Neural cell (in vitro differentiated cells): ENCODE results near the gene SUGCT.

Experiments
- CTCF ChIP-seq: fragments of 450-650 bp; IDR thresholded peaks from 2 replicates; pipeline ENCODE4 v1.5.1; 2014; ENCODE audit warnings: antibody characterized with exemption, mild to moderate bottlenecking, moderate library complexity; ENCODE audit not compliant: poor library complexity, severe bottlenecking
- EZH2 ChIP-seq: fragments of 200-600, 300-800 bp; shearing (Covaris generic), sonication (generic); IDR thresholded peaks from 2 replicates; pipeline ENCODE4 v1.6.1; 2014; ENCODE audit warnings: antibody characterized with exemption, low read length, borderline replicate concordance, mild to moderate bottlenecking; ENCODE audit not compliant: insufficient read depth, poor library complexity, severe bottlenecking
- MXI1 ChIP-seq: fragments of 450-650 bp; conservative IDR thresholded peaks from 2 replicates; pipeline ENCODE4 v1.6.1; 2014; ENCODE audit warnings: antibody characterized with exemption, mild to moderate bottlenecking; ENCODE audit not compliant: poor library complexity, severe bottlenecking
- POLR2AphosphoS5 ChIP-seq: IDR thresholded peaks from 2 replicates; pipeline ENCODE4 v1.6.1; 2012
- RAD21 ChIP-seq: fragments of 450-650 bp; conservative IDR thresholded peaks from 2 replicates; pipeline ENCODE4 v1.6.1; 2014; ENCODE audit warnings: antibody characterized with exemption, mild to moderate bottlenecking, moderate library complexity
- SMC3 ChIP-seq: fragments of 450-650 bp; conservative IDR thresholded peaks from 2 replicates; pipeline ENCODE4 v1.6.1; 2014; ENCODE audit warnings: antibody characterized with exemption, mild to moderate bottlenecking, moderate library complexity; ENCODE audit not compliant: poor library complexity
- TAF1 ChIP-seq: IDR thresholded peaks from 2 replicates; pipeline ENCODE4 v1.6.1; 2012; ENCODE audit warnings: low read depth

GRCh38 chr7:40654171-40654570 is 519.4 kb downstream of the SUGCT start:
- TF ChIP-seq CTCF = no peak
- no peak for TF ChIP-seq EZH2
- TF ChIP-seq RAD21 = no peak
- no peak for TF ChIP-seq POLR2AphosphoS5
- TF ChIP-seq SMC3 = no peak
- no peak for TF ChIP-seq MXI1
- TF ChIP-seq TAF1 = no peak
